ENCODE results near the gene CDSN.

Gene CDSN

GRCh38 chr6:31143148-31143547 lies 22.9 kb upstream of the CDSN start:
- no peak for DNase-seq (ENCODE audit: low spot score)
- no peak for TF ChIP-seq CTCF (IDR thresholded peaks at IDR 0.05; ENCODE audit: poor library complexity, severe bottlenecking)
- Histone ChIP-seq H3K36me3 (ENCODE audit: low read depth) (peaks cover 21% of the 10 kb centered on the region), H3K4me3 (ENCODE audit: severe bottlenecking) (no peak overlapping the region), H3K9me3 (ENCODE audit: severe bottlenecking) (no peaks in the 10 kb centered on the region), H3K27ac (ENCODE audit: poor library complexity, severe bottlenecking) (peak overlapping the region; percentile 2), H3K27me3 (ENCODE audit: insufficient read depth, poor library complexity, severe bottlenecking) (no peaks in the 10 kb centered on the region), H3K4me1 (ENCODE audit: insufficient read depth, poor library complexity, severe bottlenecking) (no peaks in the 10 kb centered on the region)
- peak; percentile 76 for ATAC-seq (ENCODE audit: low read depth)

- H3K27ac ChIP-seq (ENCODE audit: poor library complexity, severe bottlenecking), result no peak overlapping the region
Measured at GRCh38 chr6:31142361-31142761, 22.1 kb upstream of the CDSN start.

GRCh38 chr6:31140643-31141042 lies 20.4 kb upstream of the CDSN start:
- no peaks in the 10 kb centered on the region for H3K4me1 ChIP-seq (ENCODE audit: insufficient read depth, poor library complexity, severe bottlenecking)
- no peak for DNase-seq (ENCODE audit: low spot score)
- no peak overlapping the region for H3K4me3 ChIP-seq (ENCODE audit: severe bottlenecking)
- peaks cover 15% of the 10 kb centered on the region for H3K36me3 ChIP-seq (ENCODE audit: low read depth)
- H3K9me3 ChIP-seq (ENCODE audit: severe bottlenecking), result no peaks in the 10 kb centered on the region
- TF ChIP-seq CTCF (IDR thresholded peaks at IDR 0.05; ENCODE audit: poor library complexity, severe bottlenecking), result no peak
- no peak for ATAC-seq (ENCODE audit: low read depth)
- no peaks in the 10 kb centered on the region for H3K27me3 ChIP-seq (ENCODE audit: insufficient read depth, poor library complexity, severe bottlenecking)
- H3K27ac ChIP-seq (ENCODE audit: poor library complexity, severe bottlenecking), result no peak overlapping the region

More at GRCh38 chr6:31142361-31142761, 22.1 kb upstream of the CDSN start:
- DNase-seq (ENCODE audit: low spot score), result no peak
- ATAC-seq (ENCODE audit: low read depth), result no peak
- no peaks in the 10 kb centered on the region for H3K9me3 ChIP-seq (ENCODE audit: severe bottlenecking)
- no peak overlapping the region for H3K4me3 ChIP-seq (ENCODE audit: severe bottlenecking)
- H3K4me1 ChIP-seq (ENCODE audit: insufficient read depth, poor library complexity, severe bottlenecking), result no peaks in the 10 kb centered on the region
- H3K27me3 ChIP-seq (ENCODE audit: insufficient read depth, poor library complexity, severe bottlenecking), result no peaks in the 10 kb centered on the region
- no peak for TF ChIP-seq CTCF (IDR thresholded peaks at IDR 0.05; ENCODE audit: poor library complexity, severe bottlenecking)
- H3K36me3 ChIP-seq (ENCODE audit: low read depth), result peaks cover 21% of the 10 kb centered on the region

GRCh38 chr6:31139599-31139998 lies 19.4 kb upstream of the CDSN start:
- no peak overlapping the region for H3K4me3 ChIP-seq (ENCODE audit: severe bottlenecking)
- H3K4me1 ChIP-seq (ENCODE audit: insufficient read depth, poor library complexity, severe bottlenecking), result no peaks in the 10 kb centered on the region
- no peak for TF ChIP-seq CTCF (IDR thresholded peaks at IDR 0.05; ENCODE audit: poor library complexity, severe bottlenecking)
- H3K27me3 ChIP-seq (ENCODE audit: insufficient read depth, poor library complexity, severe bottlenecking), result no peaks in the 10 kb centered on the region
- peaks cover 14% of the 10 kb centered on the region for H3K36me3 ChIP-seq (ENCODE audit: low read depth)
- no peak overlapping the region for H3K27ac ChIP-seq (ENCODE audit: poor library complexity, severe bottlenecking)
- no peaks in the 10 kb centered on the region for H3K9me3 ChIP-seq (ENCODE audit: severe bottlenecking)
- ATAC-seq (ENCODE audit: low read depth) (no peak), DNase-seq (ENCODE audit: low spot score) (no peak)

- Histone ChIP-seq H3K27me3 (ENCODE audit: insufficient read depth, poor library complexity, severe bottlenecking) (no peaks in the 10 kb centered on the region), H3K27ac (ENCODE audit: poor library complexity, severe bottlenecking) (no peak within 1 kb of the TSS), H3K4me1 (ENCODE audit: insufficient read depth, poor library complexity, severe bottlenecking) (no peaks in the 10 kb centered on the region), H3K4me3 (ENCODE audit: severe bottlenecking) (no peak within 1 kb of the TSS), H3K9me3 (ENCODE audit: severe bottlenecking) (no peaks in the 10 kb centered on the region), H3K36me3 (ENCODE audit: low read depth) (peaks cover 8% of the 10 kb centered on the region)
- no peak for ATAC-seq (ENCODE audit: low read depth)
- no peak for DNase-seq (ENCODE audit: low spot score)
- no peak for TF ChIP-seq CTCF (IDR thresholded peaks at IDR 0.05; ENCODE audit: poor library complexity, severe bottlenecking)
Measured at GRCh38 chr6:31138982-31139381, 18.7 kb upstream of the CDSN start, which contains the start of gene PSORS1C2. PSORS1C2 (minus strand) TSS chr6:31139066; CDS start chr6:31139026, 40 bp downstream.
